ENCODE results near the gene NT5M.

NT5M gene

DNA sequence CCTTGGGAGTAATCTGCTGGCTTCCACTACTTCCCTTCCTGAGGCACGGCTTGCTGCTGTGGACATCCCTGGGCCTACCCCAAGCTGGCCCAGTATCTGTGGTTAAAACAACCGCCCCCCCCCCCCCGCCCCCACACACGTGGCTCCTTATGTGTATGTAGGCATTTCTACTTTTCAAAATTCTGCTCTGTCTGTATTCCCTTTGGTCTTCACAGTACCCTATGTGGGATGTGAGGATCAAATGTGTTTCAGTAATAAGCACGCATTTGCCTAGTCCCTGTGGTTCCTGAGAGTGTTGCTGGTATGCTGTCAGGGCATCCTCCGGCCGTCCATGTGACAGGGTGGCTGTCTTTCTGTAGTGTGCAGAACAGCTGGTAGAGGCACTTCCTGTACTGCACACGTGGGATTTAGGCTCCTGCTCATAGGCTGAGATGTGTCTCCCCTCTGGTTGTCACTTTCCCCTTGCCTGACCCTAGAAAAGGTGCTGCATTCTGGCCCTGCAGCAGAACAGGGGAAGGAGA is 2.2 kb downstream of the NT5M start:
- Histone ChIP-seq H3K27ac (ENCODE audit: low read depth, low read length) (peak overlapping the region; percentile 24; the same call in 1 of the 2 replicates), H3K4me1 (ENCODE audit: control insufficient read depth, low read length) (peaks cover 43% of the 10 kb centered on the region), H3K9me3 (ENCODE audit: control insufficient read depth, insufficient read depth, low read length) (no peaks in the 10 kb centered on the region), H3K36me3 (ENCODE audit: control insufficient read depth, low read length) (peaks cover 15% of the 10 kb centered on the region), H4K20me1 (ENCODE audit: control insufficient read depth, insufficient read depth, low read depth, low read length) (no peaks in the 10 kb centered on the region), H3K79me2 (ENCODE audit: control insufficient read depth, low read length) (peaks cover 15% of the 10 kb centered on the region), H3K9me2 (replicated peaks; ENCODE audit: control insufficient read depth, low read length) (no peaks in the 10 kb centered on the region), H3K27me3 (ENCODE audit: control insufficient read depth, low read length) (no peaks in the 10 kb centered on the region), H3K4me3 (ENCODE audit: low read length) (peak overlapping the region; percentile 87), H3K4me2 (ENCODE audit: low read length) (peak overlapping the region; percentile 96), H3F3A (ENCODE audit: control insufficient read depth, insufficient read depth) (peaks cover 6% of the 10 kb centered on the region)
- TF ChIP-seq, protein P1, sequence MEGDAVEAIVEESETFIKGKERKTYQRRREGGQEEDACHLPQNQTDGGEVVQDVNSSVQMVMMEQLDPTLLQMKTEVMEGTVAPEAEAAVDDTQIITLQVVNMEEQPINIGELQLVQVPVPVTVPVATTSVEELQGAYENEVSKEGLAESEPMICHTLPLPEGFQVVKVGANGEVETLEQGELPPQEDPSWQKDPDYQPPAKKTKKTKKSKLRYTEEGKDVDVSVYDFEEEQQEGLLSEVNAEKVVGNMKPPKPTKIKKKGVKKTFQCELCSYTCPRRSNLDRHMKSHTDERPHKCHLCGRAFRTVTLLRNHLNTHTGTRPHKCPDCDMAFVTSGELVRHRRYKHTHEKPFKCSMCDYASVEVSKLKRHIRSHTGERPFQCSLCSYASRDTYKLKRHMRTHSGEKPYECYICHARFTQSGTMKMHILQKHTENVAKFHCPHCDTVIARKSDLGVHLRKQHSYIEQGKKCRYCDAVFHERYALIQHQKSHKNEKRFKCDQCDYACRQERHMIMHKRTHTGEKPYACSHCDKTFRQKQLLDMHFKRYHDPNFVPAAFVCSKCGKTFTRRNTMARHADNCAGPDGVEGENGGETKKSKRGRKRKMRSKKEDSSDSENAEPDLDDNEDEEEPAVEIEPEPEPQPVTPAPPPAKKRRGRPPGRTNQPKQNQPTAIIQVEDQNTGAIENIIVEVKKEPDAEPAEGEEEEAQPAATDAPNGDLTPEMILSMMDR (IDR thresholded peaks at IDR 0.05; ENCODE audit: low read depth, low read length, poor library complexity, severe bottlenecking) = no peak
- no peak for TF ChIP-seq EZH2phosphoT487 (IDR thresholded peaks at IDR 0.05; ENCODE audit: borderline replicate concordance, low read length)

- peaks cover 7% of the 10 kb centered on the region for H3K79me2 ChIP-seq (ENCODE audit: control insufficient read depth, low read length)
- no peak overlapping the region for H3K4me3 ChIP-seq (ENCODE audit: low read length)
- peaks cover 16% of the 10 kb centered on the region for H3K4me1 ChIP-seq (ENCODE audit: control insufficient read depth, low read length)
- H3K9me3 ChIP-seq (ENCODE audit: control insufficient read depth, insufficient read depth, low read length) = no peaks in the 10 kb centered on the region
- TF ChIP-seq, protein P1 (IDR thresholded peaks at IDR 0.05; ENCODE audit: low read depth, low read length, poor library complexity, severe bottlenecking) = no peak
- TF ChIP-seq EZH2phosphoT487 (IDR thresholded peaks at IDR 0.05; ENCODE audit: borderline replicate concordance, low read length) = no peak
- no peaks in the 10 kb centered on the region for H3K9me2 ChIP-seq (replicated peaks; ENCODE audit: control insufficient read depth, low read length)
- no peaks in the 10 kb centered on the region for H3K27me3 ChIP-seq (ENCODE audit: control insufficient read depth, low read length)
- H3F3A ChIP-seq (ENCODE audit: control insufficient read depth, insufficient read depth) = peaks cover 3% of the 10 kb centered on the region
- H3K36me3 ChIP-seq (ENCODE audit: control insufficient read depth, low read length) = peaks cover 25% of the 10 kb centered on the region
- H4K20me1 ChIP-seq (ENCODE audit: control insufficient read depth, insufficient read depth, low read depth, low read length) = no peaks in the 10 kb centered on the region
- no peak overlapping the region for H3K27ac ChIP-seq (ENCODE audit: low read depth, low read length)
- H3K4me2 ChIP-seq (ENCODE audit: low read length) = no peak overlapping the region
Observed at GRCh38 chr17:17309356-17309755, 6.2 kb downstream of the NT5M start.

DNA sequence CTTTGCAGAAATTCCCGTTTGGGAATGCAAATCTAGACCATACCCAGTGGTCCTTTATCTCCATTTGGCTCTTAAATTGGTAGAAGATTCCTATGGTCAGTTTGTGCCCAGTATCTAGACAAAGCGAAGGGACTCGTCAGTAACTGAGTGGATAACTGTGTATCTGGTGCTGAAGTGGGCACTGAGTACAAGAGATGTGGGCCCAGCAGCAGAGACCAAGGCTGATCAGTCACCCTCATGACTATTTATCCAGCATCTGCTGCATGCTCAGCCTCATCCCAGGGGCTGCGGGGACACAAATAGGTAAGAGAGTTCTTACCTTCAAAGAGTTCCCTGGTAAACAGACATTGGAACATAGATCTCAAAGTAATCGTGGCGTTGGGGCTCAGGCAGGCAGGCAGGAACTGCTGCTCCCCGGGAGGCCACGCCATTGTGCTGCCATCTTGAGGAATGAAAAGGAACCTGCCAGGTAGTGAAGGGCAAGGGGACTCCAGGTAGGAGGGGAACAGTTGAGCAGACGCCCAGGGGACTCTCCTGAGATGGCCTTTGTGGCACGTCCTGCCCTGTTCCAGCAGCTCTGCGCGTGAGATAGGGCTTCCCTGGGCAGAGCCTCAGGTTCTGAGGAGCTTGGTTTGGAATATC is 10.3 kb downstream of the NT5M start:
- no peaks in the 10 kb centered on the region for H3K9me2 ChIP-seq (replicated peaks; ENCODE audit: control insufficient read depth, low read length)
- no peak overlapping the region for H3K4me2 ChIP-seq (ENCODE audit: low read length)
- H3K36me3 ChIP-seq (ENCODE audit: control insufficient read depth, low read length) = peaks cover 19% of the 10 kb centered on the region
- no peaks in the 10 kb centered on the region for H3K9me3 ChIP-seq (ENCODE audit: control insufficient read depth, insufficient read depth, low read length)
- H3K4me1 ChIP-seq (ENCODE audit: control insufficient read depth, low read length) = no peaks in the 10 kb centered on the region
- H3F3A ChIP-seq (ENCODE audit: control insufficient read depth, insufficient read depth) = no peaks in the 10 kb centered on the region
- H3K4me3 ChIP-seq (ENCODE audit: low read length) = no peak overlapping the region
- no peak overlapping the region for H3K27ac ChIP-seq (ENCODE audit: low read depth, low read length)
- TF ChIP-seq, protein P1 (IDR thresholded peaks at IDR 0.05; ENCODE audit: low read depth, low read length, poor library complexity, severe bottlenecking) = peak; percentile 66
- TF ChIP-seq EZH2phosphoT487 (IDR thresholded peaks at IDR 0.05; ENCODE audit: borderline replicate concordance, low read length) = no peak
- H3K27me3 ChIP-seq (ENCODE audit: control insufficient read depth, low read length) = no peaks in the 10 kb centered on the region
- no peaks in the 10 kb centered on the region for H3K79me2 ChIP-seq (ENCODE audit: control insufficient read depth, low read length)
- no peaks in the 10 kb centered on the region for H4K20me1 ChIP-seq (ENCODE audit: control insufficient read depth, insufficient read depth, low read depth, low read length)

Data from DOHH2 (cell line).